Muscle of leg (tissue), 16 donors: ENCODE measurements around the gene C1QTNF9. TPM values are rescaled to one million over a fixed set of nuclear protein-coding genes. Genes with fewer than 3 reads are reported as not detected.
"Not testable (repeated sequence)": the region's sequence is repeated elsewhere in the genome, so short reads cannot be mapped to it uniquely, and the experiment has no call there.

Experiments
- DNase-seq: peaks from one replicate; pipeline ENCODE4 v3.0.0; 2013
- H3K27ac ChIP-seq: one replicate; pipeline ENCODE4 v1.5.1; 2013; ENCODE audit warnings: mild to moderate bottlenecking, low read length, control low read depth
- H3K27me3 ChIP-seq: one replicate; pipeline ENCODE4 v1.6.1; 2013; ENCODE audit warnings: low read length; ENCODE audit not compliant: control insufficient read depth, insufficient read depth
- H3K36me3 ChIP-seq: one replicate; pipeline ENCODE4 v1.6.1; 2013; ENCODE audit warnings: low read length; ENCODE audit not compliant: control insufficient read depth, insufficient read depth
- H3K4me1 ChIP-seq: one replicate; pipeline ENCODE4 v1.6.1; 2013; ENCODE audit warnings: low read length; ENCODE audit not compliant: control insufficient read depth, insufficient read depth
- H3K4me3 ChIP-seq: one replicate; pipeline ENCODE4 v1.5.1; 2013; ENCODE audit warnings: low read length, control low read depth
- H3K9me3 ChIP-seq: replicated peaks from 2 replicates; pipeline ENCODE4 v1.6.1; 2013; ENCODE audit warnings: low read depth, low read length; ENCODE audit not compliant: control insufficient read depth
- WGBS: methylation state at CpG from one replicate; pipeline ENCODE4 v1.1.5; 2013; ENCODE audit warnings: missing lambda C conversion rate; ENCODE audit not compliant: insufficient coverage; 5-methylcytosine and 5-hydroxymethylcytosine counted together
- long read RNA-seq, 11 donors: transcript quantifications; one replicate each; lab custom pipeline, GENCODE V29; 2026
- polyA plus RNA-seq, 8 donors: library from polyadenylated mRNA; unstranded; fragments of 120-200 nt; gene quantifications; one replicate each; pipeline versions ENCODE4 v1.2.1 to v1.2.3, GENCODE V29; 2013; ENCODE audit warnings: inconsistent platforms in 1 of 8, low replicate concordance in 1 of 8; ENCODE audit not compliant: insufficient read length in 8 of 8, insufficient read depth in 1 of 8
- total RNA-seq: library from RNA; stranded (reverse); fragments of 120-200 nt; gene quantifications from one replicate; pipeline ENCODE4 v1.2.4, GENCODE V29; 2013

The C1QTNF9 gene, protein sequence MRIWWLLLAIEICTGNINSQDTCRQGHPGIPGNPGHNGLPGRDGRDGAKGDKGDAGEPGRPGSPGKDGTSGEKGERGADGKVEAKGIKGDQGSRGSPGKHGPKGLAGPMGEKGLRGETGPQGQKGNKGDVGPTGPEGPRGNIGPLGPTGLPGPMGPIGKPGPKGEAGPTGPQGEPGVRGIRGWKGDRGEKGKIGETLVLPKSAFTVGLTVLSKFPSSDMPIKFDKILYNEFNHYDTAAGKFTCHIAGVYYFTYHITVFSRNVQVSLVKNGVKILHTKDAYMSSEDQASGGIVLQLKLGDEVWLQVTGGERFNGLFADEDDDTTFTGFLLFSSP
- total RNA-seq = 3.5 TPM
- polyA plus RNA-seq = 1 to 10 TPM; 3.5 to 8.0 (median 5.7) TPM
- long read RNA-seq, donor 1 = 0 reads
- long read RNA-seq, donor 2 = 0 reads
- long read RNA-seq, donor 3, transcript C1QTNF9-201 (4 exons, 1,830 nt) = major isoform, 6 of 6 reads
- long read RNA-seq, donor 3, partial matches to known transcripts = 0 of 6 reads
- long read RNA-seq, donor 3, other reads (novel, unspliced or antisense) = 0 of 6 reads
- long read RNA-seq, donor 4, partial matches to known transcripts = 0 of 1 reads
- long read RNA-seq, donor 4, other reads (novel, unspliced or antisense) = 0 of 1 reads
- long read RNA-seq, donor 5, partial matches to known transcripts = 0 of 3 reads
- long read RNA-seq, donor 5, other reads (novel, unspliced or antisense) = 0 of 3 reads
- long read RNA-seq, donor 6, partial matches to known transcripts = 0 of 2 reads
- long read RNA-seq, donor 6, other reads (novel, unspliced or antisense) = 0 of 2 reads
- long read RNA-seq, donor 7, partial matches to known transcripts = 0 of 9 reads
- long read RNA-seq, donor 7, other reads (novel, unspliced or antisense) = 5 of 9 reads
- long read RNA-seq, donor 8, partial matches to known transcripts = 0 of 1 reads
- long read RNA-seq, donor 8, other reads (novel, unspliced or antisense) = 0 of 1 reads
- long read RNA-seq, donor 9, partial matches to known transcripts = 0 of 1 reads
- long read RNA-seq, donor 9, other reads (novel, unspliced or antisense) = 0 of 1 reads
- long read RNA-seq, donor 10, partial matches to known transcripts = 0 of 2 reads
- long read RNA-seq, donor 10, other reads (novel, unspliced or antisense) = 0 of 2 reads
- long read RNA-seq, donor 11, partial matches to known transcripts = 7 of 10 reads
- long read RNA-seq, donor 11, other reads (novel, unspliced or antisense) = 0 of 10 reads

DNA sequence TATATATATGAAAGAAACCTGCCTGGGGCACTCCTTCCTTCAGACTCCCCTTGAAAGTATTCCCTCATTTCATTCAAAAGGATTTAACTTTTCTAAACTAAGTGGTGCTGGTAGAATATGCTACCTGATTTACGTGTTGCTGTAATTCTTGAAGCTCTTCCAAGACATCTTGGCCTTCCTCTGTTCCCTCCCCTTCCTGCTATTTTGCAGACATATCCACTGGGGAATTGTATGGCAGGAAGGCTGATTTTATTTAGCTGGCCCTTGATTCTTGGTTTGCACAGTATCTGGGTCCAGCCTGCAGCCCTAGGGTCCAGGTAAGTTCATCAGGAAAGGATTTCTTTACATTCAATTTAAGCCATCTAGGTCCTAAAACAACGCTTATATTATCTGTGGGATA, at the start of gene C1QTNF9:
Gene C1QTNF9, plus strand, starts transcription at position 281 of the 400 bp plus-strand sequence. CDS start 6,424 bp downstream, outside the sequence.
- not testable (repeated sequence) for H3K27me3 ChIP-seq, H3K9me3 ChIP-seq, H3K36me3 ChIP-seq, H3K27ac ChIP-seq, H3K4me1 ChIP-seq, H3K4me3 ChIP-seq
- DNase-seq = peak; percentile 19
- no CpG with 5 or more reads among the region's 2 CpGs for WGBS

- Histone ChIP-seq H3K4me1 (no peaks in the 10 kb centered on the region), H3K4me3 (no peak overlapping the region), H3K27ac (no peak overlapping the region), H3K27me3 (no peaks in the 10 kb centered on the region), H3K9me3 (no peaks in the 10 kb centered on the region), H3K36me3 (no peaks in the 10 kb centered on the region)
- WGBS = 100% methylated on average over 1 of the region's 3 CpGs
- DNase-seq = no peak
Observed at GRCh38 chr13:24261566-24261965, 47.8 kb upstream of the C1QTNF9 start.

DNA sequence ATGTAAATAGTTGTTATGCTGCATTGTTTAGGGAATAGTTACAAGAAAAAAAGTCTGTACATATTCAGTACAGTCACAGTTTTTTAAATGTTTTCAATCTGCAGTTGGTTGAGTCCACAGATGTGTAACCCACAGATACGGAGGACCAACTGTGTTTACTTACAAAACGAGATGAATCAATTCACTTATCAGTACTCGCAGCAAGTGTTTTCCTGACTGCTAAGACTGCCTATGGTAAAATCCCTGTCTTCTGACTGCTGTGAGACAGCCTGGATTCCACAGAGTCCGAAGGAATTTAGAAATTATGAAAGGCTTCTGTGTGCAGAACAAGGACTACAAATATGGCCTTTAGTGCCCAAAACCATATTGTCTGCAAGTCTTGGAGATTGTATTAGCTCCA, 45.7 kb upstream of the C1QTNF9 start:
- DNase-seq = no peak
- no peaks in the 10 kb centered on the region for H3K27me3 ChIP-seq
- H3K36me3 ChIP-seq = no peaks in the 10 kb centered on the region
- no peaks in the 10 kb centered on the region for H3K4me1 ChIP-seq
- H3K4me3 ChIP-seq = no peak overlapping the region
- 67% methylated on average over 1 of the region's 4 CpGs for WGBS
- H3K27ac ChIP-seq = no peak overlapping the region
- H3K9me3 ChIP-seq = no peaks in the 10 kb centered on the region

- Histone ChIP-seq H3K27ac (no peak overlapping the region), H3K36me3 (no peaks in the 10 kb centered on the region), H3K4me1 (no peaks in the 10 kb centered on the region)
Observed at GRCh38 chr13:24264976-24265375, 44.4 kb upstream of the C1QTNF9 start.

DNA sequence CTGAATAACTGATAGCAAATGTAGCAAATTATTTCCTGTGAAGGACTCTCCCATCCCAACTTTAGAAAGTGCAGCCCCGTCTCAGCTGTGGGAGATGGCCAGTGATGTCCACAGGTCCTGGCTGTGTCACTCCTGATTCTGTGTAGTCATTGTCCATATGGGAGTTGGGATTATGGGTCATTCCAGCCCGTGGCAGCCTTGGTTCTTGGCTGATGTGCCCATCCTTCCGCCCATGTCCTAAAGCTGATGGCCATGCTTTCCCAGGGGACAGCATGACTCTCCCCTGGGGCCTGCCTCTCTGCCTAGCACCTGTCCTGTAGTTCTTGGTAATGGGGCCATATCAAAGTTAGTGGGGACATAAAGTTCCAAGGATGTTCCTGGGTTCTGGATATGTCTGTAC, 43.9 kb upstream of the C1QTNF9 start:
- Histone ChIP-seq H3K27me3 (no peaks in the 10 kb centered on the region), H3K4me3 (no peak overlapping the region), H3K27ac (no peak overlapping the region), H3K4me1 (peaks cover 2% of the 10 kb centered on the region), H3K9me3 (no peaks in the 10 kb centered on the region), H3K36me3 (no peaks in the 10 kb centered on the region)
- no CpG with 5 or more reads among the region's 3 CpGs for WGBS
- DNase-seq = no peak

More at GRCh38 chr13:24264976-24265375, 44.4 kb upstream of the C1QTNF9 start:
- no peak for DNase-seq
- no peak overlapping the region for H3K4me3 ChIP-seq
- no peaks in the 10 kb centered on the region for H3K27me3 ChIP-seq
- 95% methylated on average over 4 of the region's 8 CpGs for WGBS
- no peaks in the 10 kb centered on the region for H3K9me3 ChIP-seq

- H3K27ac ChIP-seq = no peak overlapping the region
- H3K27me3 ChIP-seq = no peaks in the 10 kb centered on the region
- H3K4me3 ChIP-seq = no peak overlapping the region
- no CpG with 5 or more reads among the region's 3 CpGs for whole genome bisulfite sequencing
- H3K4me1 ChIP-seq = peaks cover 13% of the 10 kb centered on the region
- H3K36me3 ChIP-seq = no peaks in the 10 kb centered on the region
- no peaks in the 10 kb centered on the region for H3K9me3 ChIP-seq
- DNase-seq = no peak
Observed at GRCh38 chr13:24267274-24267673, 42.1 kb upstream of the C1QTNF9 start.

GRCh38 chr13:24267801-24268200, 41.6 kb upstream of the C1QTNF9 start:
- no peak overlapping the region for H3K4me3 ChIP-seq
- H3K9me3 ChIP-seq = no peaks in the 10 kb centered on the region
- H3K27me3 ChIP-seq = no peaks in the 10 kb centered on the region
- DNase-seq = no peak
- H3K27ac ChIP-seq = no peak overlapping the region
- peaks cover 18% of the 10 kb centered on the region for H3K4me1 ChIP-seq
- no peaks in the 10 kb centered on the region for H3K36me3 ChIP-seq
- 100% methylated on average over 1 of the region's 2 CpGs for WGBS

- no CpG with 5 or more reads among the region's 4 CpGs for WGBS
- Histone ChIP-seq H3K27ac (no peak overlapping the region), H3K4me1 (peaks cover 30% of the 10 kb centered on the region), H3K27me3 (no peaks in the 10 kb centered on the region), H3K4me3 (no peak overlapping the region), H3K36me3 (no peaks in the 10 kb centered on the region), H3K9me3 (no peaks in the 10 kb centered on the region)
- no peak for DNase-seq
Observed at GRCh38 chr13:24269821-24270220, 39.6 kb upstream of the C1QTNF9 start.

- Histone ChIP-seq H3K36me3 (no peaks in the 10 kb centered on the region), H3K27me3 (no peaks in the 10 kb centered on the region), H3K27ac (peak overlapping the region; percentile 66), H3K9me3 (no peaks in the 10 kb centered on the region), H3K4me1 (peaks cover 33% of the 10 kb centered on the region), H3K4me3 (peak overlapping the region; percentile 35)
- peak; percentile 70 for DNase-seq
- WGBS = 2% methylated on average over 9 of the region's 10 CpGs
Observed at GRCh38 chr13:24270639-24271141, 38.7 kb upstream of the C1QTNF9 start.
